ENCODE measurements around the gene RAPGEF1. TPM values are rescaled to one million over a fixed set of nuclear protein-coding genes. Genes with fewer than 3 reads are reported as not detected.

Gene RAPGEF1
- total and polyA plus RNA-seq, 2 donors (not counting 3 experiments of a cell fraction or from before 2014, with no cell fraction given), result 50.0 to 124 TPM

GRCh38 chr9:131528886-131529505 is 210.9 kb downstream of the RAPGEF1 start:
- Histone ChIP-seq H4K20me1 (replicated peaks; ENCODE audit: control insufficient read depth, extremely low read depth, insufficient read depth, low read length) (no peaks in the 10 kb centered on the region), H3K9me3 (replicated peaks; ENCODE audit: control insufficient read depth, insufficient read depth, low read length) (no peaks in the 10 kb centered on the region), H2AFZ (ENCODE audit: low read depth, low read length) (no peak overlapping the region), H3K79me2 (ENCODE audit: control insufficient read depth, insufficient read depth, low read length) (peaks cover 4% of the 10 kb centered on the region), H3K9ac (replicated peaks; ENCODE audit: extremely low read depth, insufficient read depth, low read length) (no peak overlapping the region), H3K9me1 (replicated peaks; ENCODE audit: control insufficient read depth, extremely low read depth, insufficient read depth, low read length) (no peaks in the 10 kb centered on the region), H3K36me3 (ENCODE audit: control insufficient read depth in 2 of 2, extremely low read depth in 1 of 2, insufficient read depth in 2 of 2, low read length in 2 of 2) (peaks cover 5 to 36% of the 10 kb centered on the region in 2 experiments), H3K4me2 (ENCODE audit: insufficient read depth, low read length) (no peak overlapping the region), H3K4me1 (ENCODE audit: control insufficient read depth, extremely low read depth, insufficient read depth, low read length) (peaks cover 4% of the 10 kb centered on the region), H3K4me3 (replicated peaks in 1 of 3; ENCODE audit: insufficient read depth in 1 of 3, low read depth in 1 of 3, low read length in 3 of 3) (no peak overlapping the region), H3K27ac (ENCODE audit: insufficient read depth, low read depth, low read length) (no peak overlapping the region), H3K27me3 (ENCODE audit: control insufficient read depth in 2 of 2, insufficient read depth in 2 of 2, low read length in 2 of 2) (no peaks in the 10 kb centered on the region)
- BruUV-seq (replicated peaks), result no TSS peak
- TF ChIP-seq CTCF (IDR thresholded peaks at IDR 0.05; ENCODE audit: extremely low read depth in 1 of 2, insufficient read depth in 1 of 2, low read depth in 1 of 2, low read length in 2 of 2), result no peak
- no peak for TF ChIP-seq POLR2AphosphoS5 (IDR thresholded peaks at IDR 0.05; ENCODE audit: insufficient read depth, low read depth, low read length)
- DNase-seq (ENCODE audit: low read depth, low spot score) (no peak), FAIRE-seq (no peak)
- dilution Hi-C loops (cut with MboI; ENCODE audit: extremely low pct_ligation_motif_present, low sequenced_read_pairs), result no loop called here
- ChIA-PET CTCF (no interaction called here), POLR2A (no interaction called here)
- intact Hi-C loops (cut with micrococcal nuclease), result no loop called here

GRCh38 chr9:131528186-131528585 is 211.7 kb downstream of the RAPGEF1 start:
- no peak overlapping the region for H3K4me2 ChIP-seq (ENCODE audit: insufficient read depth, low read length)
- H3K4me3 ChIP-seq (replicated peaks in 1 of 3; ENCODE audit: insufficient read depth in 1 of 3, low read depth in 1 of 3, low read length in 3 of 3), result no peak overlapping the region
- FAIRE-seq (no peak), DNase-seq (ENCODE audit: low read depth, low spot score) (no peak)
- TF ChIP-seq MAX (IDR thresholded peaks at IDR 0.05; ENCODE audit: insufficient read depth, insufficient read length) (no peak), FOS (IDR thresholded peaks at IDR 0.05; ENCODE audit: borderline replicate concordance, insufficient read depth, low read length) (no peak), GATA2 (IDR thresholded peaks at IDR 0.05; ENCODE audit: insufficient read depth, insufficient read length, low read depth, low read length) (no peak), POLR2AphosphoS5 (IDR thresholded peaks at IDR 0.05; ENCODE audit: insufficient read depth, low read depth, low read length) (no peak), POLR2A (IDR thresholded peaks at IDR 0.05; ENCODE audit: low read depth, low read length) (no peak), CTCF (IDR thresholded peaks at IDR 0.05; ENCODE audit: extremely low read depth in 1 of 2, insufficient read depth in 1 of 2, low read depth in 1 of 2, low read length in 2 of 2) (no peak), EZH2 (IDR thresholded peaks at IDR 0.05; ENCODE audit: borderline replicate concordance, low read depth, low read length, severe bottlenecking) (no peak), JUN (IDR thresholded peaks at IDR 0.05; ENCODE audit: borderline replicate concordance, insufficient read depth, insufficient read length, low read depth) (no peak), MYC (IDR thresholded peaks at IDR 0.05; ENCODE audit: low read depth, low read length) (no peak)
- H4K20me1 ChIP-seq (replicated peaks; ENCODE audit: control insufficient read depth, extremely low read depth, insufficient read depth, low read length), result no peaks in the 10 kb centered on the region
- peaks cover 8 to 44% of the 10 kb centered on the region in 2 experiments for H3K36me3 ChIP-seq (ENCODE audit: control insufficient read depth in 2 of 2, extremely low read depth in 1 of 2, insufficient read depth in 2 of 2, low read length in 2 of 2)
- no peaks in the 10 kb centered on the region for H3K9me1 ChIP-seq (replicated peaks; ENCODE audit: control insufficient read depth, extremely low read depth, insufficient read depth, low read length)
- H3K9me3 ChIP-seq (replicated peaks; ENCODE audit: control insufficient read depth, insufficient read depth, low read length), result no peaks in the 10 kb centered on the region
- dilution Hi-C loops (cut with MboI; ENCODE audit: extremely low pct_ligation_motif_present, low sequenced_read_pairs) (no loop called here), intact Hi-C loops (cut with micrococcal nuclease) (no loop called here)
- POLR2A ChIA-PET, result no interaction called here
- peaks cover 4% of the 10 kb centered on the region for H3K4me1 ChIP-seq (ENCODE audit: control insufficient read depth, extremely low read depth, insufficient read depth, low read length)
- H3K9ac ChIP-seq (replicated peaks; ENCODE audit: extremely low read depth, insufficient read depth, low read length), result no peak overlapping the region
- BruUV-seq (replicated peaks), result no TSS peak
- H3K79me2 ChIP-seq (ENCODE audit: control insufficient read depth, insufficient read depth, low read length), result peaks cover 4% of the 10 kb centered on the region
- no peak overlapping the region for H2AFZ ChIP-seq (ENCODE audit: low read depth, low read length)
- CTCF ChIA-PET, result no interaction called here
- H3K27ac ChIP-seq (ENCODE audit: insufficient read depth, low read depth, low read length), result no peak overlapping the region
- no peaks in the 10 kb centered on the region for H3K27me3 ChIP-seq (ENCODE audit: control insufficient read depth in 2 of 2, insufficient read depth in 2 of 2, low read length in 2 of 2)
